ENCODE data around the gene ZRSR2.

Gene ZRSR2

DNA sequence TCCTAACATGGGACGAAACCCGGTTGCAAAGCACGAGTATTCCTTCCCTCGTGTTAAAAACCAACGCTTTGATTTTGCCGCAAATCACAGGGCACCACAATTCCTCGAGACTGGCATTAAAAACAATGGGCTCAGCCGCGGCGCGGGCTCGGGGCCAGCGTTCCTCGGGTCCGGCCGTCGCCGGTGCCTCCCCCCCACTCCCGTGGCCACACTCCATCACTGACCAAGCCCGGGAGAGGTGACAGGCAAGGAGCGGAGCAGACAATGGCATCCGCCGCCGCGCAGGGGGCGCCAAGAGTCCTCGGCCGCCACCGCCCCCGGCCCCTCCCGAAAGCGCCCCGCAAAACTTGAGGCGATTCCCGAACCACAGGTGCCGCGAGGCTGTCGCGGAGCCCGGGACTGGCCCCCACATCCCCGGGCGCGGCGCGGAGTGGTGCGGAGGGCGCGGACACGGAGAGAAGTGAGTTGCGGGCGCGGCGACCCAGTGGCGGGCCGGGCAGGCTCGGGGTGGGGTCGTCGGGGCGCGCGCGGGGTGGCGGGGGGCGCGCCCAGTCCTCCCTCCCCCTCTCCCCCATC is 63.9 kb downstream of the ZRSR2 start:
- DNase-seq: no peak

DNA sequence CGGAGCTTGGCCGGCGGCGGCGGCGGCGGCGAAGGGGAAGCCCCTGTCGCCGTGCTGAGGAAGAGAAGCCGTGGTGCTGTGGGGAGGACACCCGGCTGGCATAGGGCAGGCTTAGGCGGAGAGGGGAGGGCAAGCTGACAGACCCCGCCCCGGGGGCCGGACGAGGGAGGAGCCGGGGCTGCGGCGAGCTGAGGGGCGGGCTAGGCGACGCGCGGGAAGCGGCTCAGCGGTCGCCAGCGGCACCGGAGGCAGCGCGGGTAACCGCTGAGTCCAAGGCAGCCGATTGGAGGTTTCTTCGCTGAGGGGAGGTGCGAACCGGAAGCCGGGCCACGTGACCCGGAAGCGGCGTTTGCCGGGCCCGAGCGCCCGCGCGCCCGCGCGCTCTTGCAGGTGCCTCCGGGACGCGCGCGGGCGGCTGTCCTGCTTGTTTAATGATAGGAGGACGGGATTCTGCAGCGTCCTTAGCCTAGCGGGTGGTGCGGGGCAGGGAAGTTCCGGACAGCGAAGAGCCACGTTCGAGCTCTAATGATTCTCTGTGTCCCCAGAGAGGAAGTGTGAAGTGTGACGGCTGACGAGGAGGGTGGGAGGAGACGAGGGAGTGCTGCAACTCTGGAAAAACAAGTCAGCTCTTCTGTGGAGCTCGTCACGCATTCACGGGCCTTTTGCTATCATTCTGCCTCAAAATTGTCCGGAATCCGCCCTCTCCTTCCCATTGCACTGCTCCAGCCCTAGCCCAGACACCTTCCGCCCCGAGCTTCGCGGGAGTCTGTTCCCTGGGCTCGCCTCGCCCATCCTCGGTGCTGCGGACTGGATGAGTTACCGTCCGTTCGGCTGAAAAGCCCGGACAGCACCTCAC is 64.7 kb downstream of the ZRSR2 start, which contains the start of gene AP1S2:
Gene AP1S2, minus strand, starts transcription at position 102 of the 856 bp plus-strand sequence. CDS start 2,289 bp downstream, outside the sequence.
- peak; percentile 14 for DNase-seq

DNA sequence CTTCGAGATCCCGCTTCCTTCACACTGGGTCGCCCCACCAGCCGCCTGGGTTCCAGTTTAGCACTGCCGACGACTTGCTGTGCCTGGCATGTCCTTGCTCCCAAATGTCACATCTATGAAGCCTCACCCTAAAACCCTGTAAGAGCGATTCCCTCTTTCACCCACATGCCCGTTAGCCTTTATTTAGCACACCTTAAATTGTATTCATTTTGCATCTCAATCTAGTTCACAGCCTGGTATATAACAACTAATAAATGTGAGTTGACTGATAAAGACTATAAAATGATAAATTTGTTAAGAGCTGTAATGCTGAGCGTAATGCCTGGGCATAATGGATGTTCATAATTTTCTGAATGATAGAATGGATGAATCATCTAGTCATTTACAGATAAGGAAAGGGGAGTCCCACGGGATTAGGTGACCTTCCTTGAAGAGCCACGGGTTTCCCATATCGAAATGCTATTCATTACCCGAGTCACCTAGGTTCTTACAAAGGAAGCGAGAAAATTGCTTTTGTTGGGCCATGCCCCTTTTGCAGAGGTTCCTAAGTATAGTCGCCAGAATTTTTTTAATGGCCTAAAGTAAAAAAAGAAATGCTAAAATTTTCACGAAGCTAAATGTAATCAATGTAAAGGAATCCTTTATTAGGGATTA is 65.4 kb downstream of the ZRSR2 start:
- DNase-seq: no peak

DNA sequence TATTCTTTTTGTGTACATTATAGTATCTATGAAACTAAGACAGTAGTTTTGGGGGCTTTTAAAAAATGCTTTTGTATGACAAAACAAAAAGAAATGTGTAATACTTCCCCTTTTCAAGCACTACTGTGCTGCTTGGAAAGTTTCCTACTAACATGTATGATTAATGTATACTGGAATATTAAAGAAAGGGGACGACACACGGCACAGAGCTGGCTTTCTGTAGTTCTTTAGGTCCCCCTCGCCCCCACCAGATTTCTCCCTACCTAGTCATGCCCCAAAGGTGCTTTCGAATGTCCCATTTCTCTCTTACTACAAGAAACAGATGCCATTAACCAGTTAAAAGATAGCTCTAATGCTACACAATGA is 65.9 kb downstream of the ZRSR2 start:
- no peak for DNase-seq

DNA sequence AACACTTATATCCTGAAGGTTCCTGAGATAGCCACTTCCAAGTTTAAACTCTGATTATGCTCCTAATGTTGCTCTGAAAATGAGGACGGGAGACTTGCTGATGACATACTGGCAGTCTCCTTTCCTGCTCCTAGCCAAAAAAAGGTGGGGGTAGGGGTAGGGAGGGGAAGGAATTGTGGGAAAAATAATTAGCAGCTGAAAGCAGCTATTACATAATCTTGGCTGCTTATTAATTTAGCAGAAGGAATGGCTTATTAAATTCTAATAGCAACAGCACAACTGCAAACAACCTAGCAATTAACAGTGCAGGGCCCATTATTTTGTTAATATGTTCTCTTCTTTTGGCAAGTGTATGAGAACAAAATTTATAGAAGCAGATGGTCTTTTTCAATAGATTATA is 66.4 kb downstream of the ZRSR2 start:
- no peak for DNase-seq

DNA sequence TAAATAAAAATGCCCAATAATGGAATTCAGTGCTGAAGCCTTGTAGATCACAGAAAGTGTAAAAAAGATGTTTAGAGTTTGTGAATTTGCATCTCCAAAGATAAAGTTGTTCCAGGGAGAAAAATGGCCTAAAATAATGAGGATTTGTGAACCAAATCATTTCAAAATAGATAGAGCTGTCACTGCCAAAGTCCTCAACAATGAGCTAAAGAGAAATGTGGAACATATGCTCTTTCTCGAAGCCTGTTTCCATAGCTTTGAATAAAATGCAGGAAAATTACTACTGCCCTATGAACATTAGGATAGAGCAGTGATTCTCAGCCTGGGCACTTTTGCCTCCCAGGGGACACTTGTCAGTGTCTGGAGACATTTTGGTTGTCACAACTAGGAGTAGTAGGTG is 67.8 kb downstream of the ZRSR2 start:
- no peak for DNase-seq

DNA sequence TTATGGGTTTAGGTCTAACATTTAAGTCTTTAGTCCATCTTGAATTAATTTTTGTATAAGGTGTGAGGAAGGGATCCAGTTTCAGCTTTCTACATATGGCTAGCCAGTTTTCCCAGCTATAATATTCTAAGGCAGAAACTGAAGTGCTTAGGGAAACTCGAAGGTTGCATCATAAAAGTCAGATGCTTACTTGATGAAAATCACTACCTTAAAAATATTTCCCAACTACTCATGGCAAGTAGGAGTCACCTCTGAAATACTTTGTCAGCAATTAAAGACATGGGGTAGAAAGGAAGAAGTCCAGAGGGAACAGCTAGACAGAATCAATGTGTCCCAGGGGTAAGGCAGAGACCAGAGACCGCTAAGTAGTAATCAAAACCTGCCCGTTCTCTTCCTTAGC is 70.6 kb downstream of the ZRSR2 start:
- DNase-seq: no peak

DNA sequence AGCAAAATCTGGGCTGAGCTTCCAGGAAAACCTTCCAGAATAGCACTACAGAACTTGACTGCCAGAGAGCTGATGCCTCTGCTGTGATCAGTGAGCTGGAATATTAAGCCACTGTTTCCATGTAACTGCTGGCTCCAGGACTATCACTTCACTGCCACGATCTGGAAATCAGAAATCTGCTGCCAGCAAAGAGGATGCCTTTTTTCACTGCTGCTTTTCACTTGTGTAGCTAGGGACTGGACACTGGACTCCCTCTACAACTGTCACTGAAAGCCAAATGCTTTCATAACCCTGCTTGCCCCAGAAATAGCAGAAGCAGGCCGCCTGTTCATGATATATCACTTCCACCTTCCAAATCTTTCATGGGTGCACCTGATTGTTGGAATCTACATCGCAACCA is 73.7 kb downstream of the ZRSR2 start:
- no peak for DNase-seq

DNA sequence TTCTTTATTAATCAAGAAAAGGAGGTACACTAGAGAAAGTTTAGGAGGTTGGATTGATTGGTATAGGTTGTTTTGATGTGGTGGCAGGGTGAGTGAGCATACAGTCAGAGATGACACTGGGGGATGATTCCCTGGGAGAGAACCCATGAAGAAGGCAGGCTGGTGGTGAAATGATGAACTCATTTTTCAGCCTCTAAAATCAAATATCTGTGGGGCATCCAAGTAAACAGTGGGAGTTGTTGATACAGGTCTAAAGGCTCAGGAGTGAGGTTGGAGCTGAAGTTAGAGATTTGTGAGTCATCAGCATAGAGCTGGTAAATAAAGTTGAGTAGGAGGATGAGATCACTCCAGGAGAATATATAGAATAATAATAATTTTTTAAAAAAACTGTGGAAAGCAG is 74.3 kb downstream of the ZRSR2 start:
- DNase-seq: no peak

DNA sequence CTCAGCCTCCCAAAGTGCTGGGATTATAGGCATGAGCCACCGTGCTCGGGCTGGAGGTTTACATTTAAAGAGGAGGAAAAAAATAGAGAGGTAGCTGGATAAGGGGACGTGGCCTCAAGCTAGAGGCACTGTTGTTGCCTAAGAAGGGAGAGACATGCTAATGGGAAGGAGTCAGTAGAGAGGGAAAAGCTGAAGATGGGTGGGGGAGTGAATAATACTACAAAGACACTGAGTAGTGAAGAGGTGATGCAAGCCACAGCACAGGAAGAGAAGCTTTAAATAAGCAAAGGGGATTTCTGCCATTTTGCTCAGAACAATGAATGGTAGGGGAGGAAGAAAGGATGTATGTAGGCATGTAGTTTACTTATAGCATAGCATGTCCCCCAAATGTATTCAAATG is 75.9 kb downstream of the ZRSR2 start:
- no peak for DNase-seq

DNA sequence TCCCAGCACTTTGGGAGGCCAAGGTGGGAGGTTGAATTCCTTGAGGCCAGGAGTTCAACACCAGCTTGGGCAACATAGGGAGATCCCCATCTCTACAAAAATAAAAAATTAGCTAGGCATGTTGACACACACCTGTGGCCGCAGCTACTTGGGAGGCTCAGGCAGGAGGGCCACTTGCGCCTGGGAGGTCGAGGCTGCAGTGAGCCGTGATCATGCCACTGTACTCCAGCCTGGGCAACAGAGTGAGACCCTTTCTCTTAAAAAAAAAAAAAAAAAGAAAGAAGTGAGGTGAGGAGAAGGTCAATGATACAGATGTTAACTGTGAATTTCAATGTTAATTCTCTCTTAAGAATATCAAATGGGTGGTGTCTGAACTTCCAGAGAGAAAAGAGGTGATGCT is 79.4 kb downstream of the ZRSR2 start:
- no peak for DNase-seq

DNA sequence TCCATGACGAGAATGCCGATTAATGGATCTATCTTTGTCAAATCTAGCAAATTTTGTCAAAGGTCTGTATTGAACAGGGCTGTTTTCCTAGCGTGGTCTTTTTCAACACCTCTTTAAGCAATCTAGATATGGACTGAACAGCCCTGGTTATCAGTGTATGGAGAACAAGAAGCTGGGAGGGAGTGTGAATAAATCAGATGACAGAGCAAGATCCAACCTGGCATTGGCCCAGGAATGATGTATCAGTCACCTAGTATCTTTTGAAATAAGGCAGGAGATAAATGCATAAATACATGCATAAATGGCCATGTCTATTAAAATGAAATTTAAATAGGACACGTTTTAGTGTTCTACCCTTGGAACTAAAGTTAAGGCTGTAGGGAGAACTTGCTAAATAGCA is 80.0 kb downstream of the ZRSR2 start:
- no peak for DNase-seq
